Measurements from ENCODE around the gene RIMS3.

GRCh38 chr1:40633523-40633922 lies 32.0 kb downstream of the RIMS3 start:
- TF ChIP-seq CTCF (IDR thresholded peaks at IDR 0.05) (no peak), POLR2A (IDR thresholded peaks at IDR 0.05) (no peak), EP300 (IDR thresholded peaks at IDR 0.05) (no peak)

All from ovary (tissue), 3 donors.